HG03575 (cell line): Measurements from ENCODE around the gene RPS29.
"Not testable (repeated sequence)": the region's sequence is repeated elsewhere in the genome, so short reads cannot be mapped to it uniquely, and the experiment has no call there.

Source experiments
- ATAC-seq: cut with Tn5 transposase; IDR thresholded peaks from one replicate; pipeline ENCODE4 v1.9.1; 2021; ENCODE audit not compliant: unreplicated experiment, insufficient number of reproducible peaks, low FRiP score; ENCODE audit errors: extremely low read depth

The RPS29 gene

GRCh38 chr14:49585803-49586672, at the start of gene RPS29:
Gene RPS29 (minus strand): TSS chr14:49586380. CDS start chr14:49586346, 34 bp downstream.
- peak; percentile 88 for ATAC-seq

GRCh38 chr14:49634547-49635334, 48.6 kb upstream of the RPS29 start, which contains the start of gene DNAAF2:
Gene DNAAF2 (minus strand): TSS chr14:49635244. CDS start chr14:49635149, 95 bp downstream.
- peak; percentile 1 for ATAC-seq

- peak; percentile 51 for ATAC-seq
Measured at GRCh38 chr14:49633640-49634546, 47.7 kb upstream of the RPS29 start.

GRCh38 chr14:49623941-49624839, 38.0 kb upstream of the RPS29 start:
- ATAC-seq = no peak

- ATAC-seq = no peak
Measured at GRCh38 chr14:49623387-49623786, 37.2 kb upstream of the RPS29 start.

- no peak for ATAC-seq
Measured at GRCh38 chr14:49622022-49622607, 35.9 kb upstream of the RPS29 start.

- no peak for ATAC-seq
Measured at GRCh38 chr14:49621114-49621881, 35.1 kb upstream of the RPS29 start.

- peak; percentile 73 for ATAC-seq
Measured at GRCh38 chr14:49620182-49621113, 34.3 kb upstream of the RPS29 start, which contains the start of the genes MGAT2 and RPL36AL. Gene MGAT2 (plus strand): TSS chr14:49620799. CDS start chr14:49621269, 470 bp downstream. Gene RPL36AL (minus strand): TSS chr14:49620626. CDS start chr14:49619104, 1,522 bp downstream.

GRCh38 chr14:49619730-49620129, 33.5 kb upstream of the RPS29 start:
- no peak for ATAC-seq

- ATAC-seq = not testable (repeated sequence)
Measured at GRCh38 chr14:49619273-49619672, 33.1 kb upstream of the RPS29 start.

- ATAC-seq = no peak
Measured at GRCh38 chr14:49617852-49618519, 31.8 kb upstream of the RPS29 start.

- no peak for ATAC-seq
Measured at GRCh38 chr14:49615776-49616175, 29.6 kb upstream of the RPS29 start.

- no peak for ATAC-seq
Measured at GRCh38 chr14:49614196-49614595, 28.0 kb upstream of the RPS29 start.

- no peak for ATAC-seq
Measured at GRCh38 chr14:49612671-49613070, 26.5 kb upstream of the RPS29 start.

- no peak for ATAC-seq
Measured at GRCh38 chr14:49612251-49612650, 26.1 kb upstream of the RPS29 start.
